GM12872 (cell line): ENCODE measurements around the gene ESYT3.
A peak's percentile ranks its signal among the peaks of the same experiment; 100 is the strongest.

ENCODE experiments used
- TF ChIP-seq, protein P1 (sequence below): IDR thresholded peaks from 3 replicates; pipeline ENCODE4 v1.5.1; 2011; ENCODE audit warnings: low read depth, mild to moderate bottlenecking, low read length, moderate library complexity; ENCODE audit not compliant: insufficient read depth

ESYT3 gene

DNA sequence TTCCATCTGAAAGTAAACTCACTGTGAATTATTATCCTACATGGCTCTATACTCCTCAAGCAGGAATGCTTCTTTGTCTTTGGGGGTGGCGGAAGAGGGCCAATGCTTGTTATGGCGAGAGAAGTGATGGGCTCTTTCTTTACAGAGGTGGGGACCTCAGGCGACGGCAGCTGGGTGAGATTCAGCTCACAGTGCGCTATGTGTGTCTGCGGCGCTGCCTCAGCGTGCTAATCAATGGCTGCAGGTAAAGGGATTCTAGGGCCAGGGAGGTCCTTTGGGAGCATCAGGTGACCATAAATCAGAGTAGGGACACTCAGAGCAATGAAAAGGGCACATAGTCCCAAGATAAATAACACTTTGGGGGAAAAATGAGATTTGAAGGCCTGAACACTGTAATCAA lies 39.0 kb downstream of the ESYT3 start:
- TF ChIP-seq, protein P1, sequence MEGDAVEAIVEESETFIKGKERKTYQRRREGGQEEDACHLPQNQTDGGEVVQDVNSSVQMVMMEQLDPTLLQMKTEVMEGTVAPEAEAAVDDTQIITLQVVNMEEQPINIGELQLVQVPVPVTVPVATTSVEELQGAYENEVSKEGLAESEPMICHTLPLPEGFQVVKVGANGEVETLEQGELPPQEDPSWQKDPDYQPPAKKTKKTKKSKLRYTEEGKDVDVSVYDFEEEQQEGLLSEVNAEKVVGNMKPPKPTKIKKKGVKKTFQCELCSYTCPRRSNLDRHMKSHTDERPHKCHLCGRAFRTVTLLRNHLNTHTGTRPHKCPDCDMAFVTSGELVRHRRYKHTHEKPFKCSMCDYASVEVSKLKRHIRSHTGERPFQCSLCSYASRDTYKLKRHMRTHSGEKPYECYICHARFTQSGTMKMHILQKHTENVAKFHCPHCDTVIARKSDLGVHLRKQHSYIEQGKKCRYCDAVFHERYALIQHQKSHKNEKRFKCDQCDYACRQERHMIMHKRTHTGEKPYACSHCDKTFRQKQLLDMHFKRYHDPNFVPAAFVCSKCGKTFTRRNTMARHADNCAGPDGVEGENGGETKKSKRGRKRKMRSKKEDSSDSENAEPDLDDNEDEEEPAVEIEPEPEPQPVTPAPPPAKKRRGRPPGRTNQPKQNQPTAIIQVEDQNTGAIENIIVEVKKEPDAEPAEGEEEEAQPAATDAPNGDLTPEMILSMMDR: no peak

- TF ChIP-seq, protein P1: no peak
Measured at GRCh38 chr3:138474163-138474562, 39.7 kb downstream of the ESYT3 start.

- TF ChIP-seq, protein P1: no peak
Measured at GRCh38 chr3:138476526-138476925, 42.1 kb downstream of the ESYT3 start.

DNA sequence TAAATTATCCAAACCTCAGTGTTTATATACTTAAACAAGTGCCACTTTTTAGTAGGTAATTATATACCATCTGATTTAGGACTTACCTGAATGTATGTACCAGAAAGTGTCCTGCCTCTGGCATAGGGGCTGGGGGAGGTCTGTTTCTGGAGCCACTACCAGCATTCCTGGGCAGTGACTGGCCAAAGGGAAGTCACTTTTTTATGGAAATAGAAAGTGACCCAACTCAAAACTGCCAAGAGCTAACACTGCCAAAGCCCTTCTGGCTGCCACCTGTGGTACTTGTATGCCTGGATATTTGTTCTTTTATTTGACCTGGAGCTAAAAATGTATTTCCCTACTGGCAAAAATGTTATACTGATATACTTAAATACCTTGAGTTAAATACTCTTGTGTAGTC lies 42.7 kb downstream of the ESYT3 start:
- TF ChIP-seq, protein P1: no peak

GRCh38 chr3:138477801-138478200 lies 43.4 kb downstream of the ESYT3 start:
- TF ChIP-seq, protein P1: no peak

DNA sequence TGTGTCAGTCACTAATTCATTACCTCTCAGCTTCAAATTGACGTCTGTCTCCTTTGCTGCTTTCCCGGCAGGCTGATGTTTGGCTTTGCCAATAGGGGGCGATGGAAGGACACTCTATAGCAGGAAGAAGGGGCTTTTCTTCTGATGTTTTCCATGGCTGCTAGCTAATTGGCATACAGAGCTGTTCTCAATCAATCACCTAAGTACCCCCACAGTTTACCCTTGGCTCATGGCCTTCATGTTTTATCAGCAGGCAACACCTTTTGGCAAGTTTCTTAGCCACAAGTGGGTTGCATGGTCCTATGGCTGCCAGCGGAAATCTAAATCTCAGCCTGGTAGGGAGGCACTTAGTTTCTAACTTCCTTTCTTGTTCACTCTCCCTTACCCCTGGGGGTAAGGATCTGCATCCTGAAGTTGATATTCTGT lies 45.0 kb downstream of the ESYT3 start:
- TF ChIP-seq, protein P1: peak; percentile 87

GRCh38 chr3:138491971-138492370 lies 57.6 kb downstream of the ESYT3 start:
- TF ChIP-seq, protein P1: no peak
